Suprapubic skin (tissue), 4 donors: ENCODE measurements around the gene SPAG16. TPM values are rescaled to one million over a fixed set of nuclear protein-coding genes. Genes with fewer than 3 reads are reported as not detected.

Experiments used
- DNase-seq, 2 donors: peaks; one replicate each; pipeline ENCODE4 v3.0.0-alpha.2; 2019; ENCODE audit warnings: low spot score in 2 of 2
- H3K27ac ChIP-seq: fragments of 200-600 bp; sonication (generic); one replicate; pipeline ENCODE4 v1.5.1; 2019
- H3K27me3 ChIP-seq: fragments of 200-600 bp; sonication (generic); one replicate; pipeline ENCODE4 v1.5.1; 2019
- H3K36me3 ChIP-seq: fragments of 200-600 bp; sonication (generic); one replicate; pipeline ENCODE4 v1.5.1; 2019
- H3K4me1 ChIP-seq: fragments of 200-600 bp; sonication (generic); one replicate; pipeline ENCODE4 v1.5.1; 2019
- H3K4me3 ChIP-seq: fragments of 200-600 bp; sonication (generic); one replicate; pipeline ENCODE4 v1.5.1; 2019; ENCODE audit warnings: mild to moderate bottlenecking
- H3K9me3 ChIP-seq: fragments of 200-600 bp; sonication (generic); one replicate; pipeline ENCODE4 v1.5.1; 2019
- CTCF ChIP-seq, 2 donors: fragments of 200-600 bp in 1 of 2; fragments of 450-650 bp in 1 of 2; sonication (generic) in 1 of 2; IDR thresholded peaks; one replicate each; pipeline ENCODE4 v1.5.1; 2016 to 2019; ENCODE audit warnings: antibody characterized with exemption in 2 of 2, mild to moderate bottlenecking in 1 of 2, moderate library complexity in 1 of 2
- EP300 ChIP-seq: sonication (generic); formaldehyde crosslinking; IDR thresholded peaks from one replicate; pipeline ENCODE4 v1.6.1; 2017; ENCODE audit warnings: antibody characterized with exemption
- POLR2A ChIP-seq, 2 donors: fragments of 450-650 bp; IDR thresholded peaks; one replicate each; pipeline ENCODE4 v1.6.1; 2017; ENCODE audit warnings: antibody characterized with exemption in 2 of 2, mild to moderate bottlenecking in 2 of 2, moderate library complexity in 2 of 2
- POLR2AphosphoS5 ChIP-seq, 3 donors: sonication (generic); formaldehyde crosslinking; IDR thresholded peaks; one replicate each; pipeline ENCODE4 v1.6.1; 2017; ENCODE audit warnings: antibody characterized with exemption in 3 of 3
- WGBS: methylation state at CpG from one replicate; pipeline ENCODE4 v1.1.5; 2018; 5-methylcytosine and 5-hydroxymethylcytosine counted together
- total RNA-seq, 4 donors: library from RNA; depleted of rRNA; stranded (reverse); fragments of >200 nt; gene quantifications; one replicate each; pipeline ENCODE4 v1.1.0, GENCODE V29; 2016

Gene SPAG16
- total RNA-seq, 4 donors from 2014 or later = 17.5 to 31.4 (median 22.0) TPM

DNA sequence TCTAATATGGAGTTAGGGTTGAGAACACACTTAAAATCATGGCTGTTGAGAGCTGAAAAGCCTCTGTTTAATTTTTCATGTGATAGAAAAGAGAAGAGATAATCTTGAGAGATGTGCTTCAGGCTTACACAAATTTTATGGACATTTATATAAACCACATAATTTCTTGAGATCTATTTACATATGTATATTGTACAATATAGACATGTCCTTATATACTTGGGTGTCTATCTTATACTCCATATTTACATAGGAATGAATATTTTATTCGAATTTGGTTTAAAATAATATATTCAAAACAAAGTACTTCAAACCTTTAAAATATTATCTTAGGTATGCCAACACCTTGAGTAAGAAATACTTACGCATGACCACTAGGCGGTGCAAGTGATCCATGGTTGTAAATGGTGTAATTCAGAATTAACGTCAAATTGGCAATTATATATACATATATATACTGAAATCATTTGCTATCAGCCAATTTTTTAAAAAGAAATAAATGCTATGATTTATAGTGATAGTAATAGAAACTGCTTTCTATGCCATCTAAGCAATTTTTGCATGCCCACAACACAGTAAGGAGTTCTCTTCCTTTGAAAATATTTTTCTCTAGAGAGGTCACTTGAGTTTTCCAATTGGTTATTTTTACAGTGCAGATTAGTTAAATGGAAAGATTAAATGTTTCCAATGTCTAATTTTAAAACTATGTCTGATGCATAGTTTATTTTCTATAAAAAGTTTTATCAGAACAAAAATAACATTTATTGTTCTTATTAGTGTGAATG lies 37.6 kb upstream of the SPAG16 start:
- H3K9me3 ChIP-seq = no peaks in the 10 kb centered on the region
- 5% methylated on average over 4 of the region's 4 CpGs for WGBS
- no peaks in the 10 kb centered on the region for H3K27me3 ChIP-seq
- H3K4me1 ChIP-seq = peaks cover 2% of the 10 kb centered on the region
- no peaks in the 10 kb centered on the region for H3K36me3 ChIP-seq
- no peak overlapping the region for H3K27ac ChIP-seq
- TF ChIP-seq EP300 = no peak
- TF ChIP-seq POLR2AphosphoS5 (IDR thresholded peaks at IDR 0.05) = no peak
- TF ChIP-seq CTCF (IDR thresholded peaks at IDR 0.05) = peak; percentile 54 to 60
- TF ChIP-seq POLR2A (IDR thresholded peaks at IDR 0.05) = no peak
- no peak for DNase-seq
- H3K4me3 ChIP-seq = no peak overlapping the region

DNA sequence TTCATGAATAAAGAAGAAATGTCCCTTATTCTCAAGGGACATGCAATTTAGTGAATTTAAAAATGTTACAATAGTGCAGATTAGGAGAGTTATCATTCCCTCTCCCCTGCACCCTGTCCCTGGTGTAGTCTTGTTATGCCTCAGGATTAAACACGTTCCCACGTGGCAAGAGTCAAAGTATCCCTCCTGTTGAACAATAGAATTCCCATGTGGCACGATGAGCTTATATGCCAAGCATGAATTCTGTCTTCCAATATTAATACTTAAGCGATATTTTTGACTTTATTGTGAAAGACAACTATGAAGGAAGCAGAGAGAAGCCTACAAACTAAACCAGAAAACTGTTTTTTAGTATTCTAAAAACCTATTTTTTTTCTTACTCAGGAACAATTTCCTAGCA lies 36.7 kb upstream of the SPAG16 start:
- DNase-seq = no peak
- TF ChIP-seq POLR2A (IDR thresholded peaks at IDR 0.05) = no peak
- no peak for TF ChIP-seq EP300
- no peak for TF ChIP-seq POLR2AphosphoS5 (IDR thresholded peaks at IDR 0.05)
- no peak for TF ChIP-seq CTCF (IDR thresholded peaks at IDR 0.05)
- H3K27ac ChIP-seq = no peak overlapping the region
- 58% methylated on average over 4 of the region's 4 CpGs for WGBS
- H3K9me3 ChIP-seq = no peaks in the 10 kb centered on the region
- H3K4me3 ChIP-seq = no peak overlapping the region
- H3K4me1 ChIP-seq = peaks cover 3% of the 10 kb centered on the region
- no peaks in the 10 kb centered on the region for H3K27me3 ChIP-seq
- H3K36me3 ChIP-seq = no peaks in the 10 kb centered on the region

DNA sequence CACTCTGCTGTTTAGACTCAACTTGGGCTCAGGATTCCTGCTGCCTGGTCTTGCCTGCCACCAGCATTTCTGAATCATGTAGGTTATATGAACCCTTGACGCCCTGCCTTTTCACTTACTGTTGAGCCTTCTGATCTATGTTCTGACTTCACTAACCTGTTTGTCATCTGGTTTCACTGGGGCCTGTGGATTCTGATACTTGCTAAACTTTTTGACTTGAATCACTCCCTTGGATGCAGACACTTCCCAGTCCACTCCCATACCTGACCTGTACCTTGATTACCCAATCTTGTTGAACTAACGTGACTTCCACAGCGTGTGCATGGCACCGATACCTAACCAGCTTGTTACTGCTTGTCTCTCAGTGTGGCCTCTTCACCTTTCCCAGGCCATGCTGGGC lies 35.6 kb upstream of the SPAG16 start:
- Histone ChIP-seq H3K27ac (no peak overlapping the region), H3K4me1 (peaks cover 3% of the 10 kb centered on the region), H3K36me3 (no peaks in the 10 kb centered on the region), H3K27me3 (no peaks in the 10 kb centered on the region), H3K4me3 (no peak overlapping the region), H3K9me3 (no peaks in the 10 kb centered on the region)
- 64% methylated on average over 4 of the region's 4 CpGs for WGBS
- TF ChIP-seq POLR2AphosphoS5 (IDR thresholded peaks at IDR 0.05) = no peak
- no peak for TF ChIP-seq CTCF (IDR thresholded peaks at IDR 0.05)
- DNase-seq = no peak

- H3K36me3 ChIP-seq = no peaks in the 10 kb centered on the region
- H3K27me3 ChIP-seq = no peaks in the 10 kb centered on the region
- WGBS = 88% methylated on average over 6 of the region's 6 CpGs
- H3K4me1 ChIP-seq = peaks cover 3% of the 10 kb centered on the region
- no peak overlapping the region for H3K27ac ChIP-seq
- no peak overlapping the region for H3K4me3 ChIP-seq
- no peaks in the 10 kb centered on the region for H3K9me3 ChIP-seq
- TF ChIP-seq CTCF (IDR thresholded peaks at IDR 0.05) = no peak
- no peak for TF ChIP-seq POLR2A (IDR thresholded peaks at IDR 0.05)
- no peak for TF ChIP-seq POLR2AphosphoS5 (IDR thresholded peaks at IDR 0.05)
- no peak for TF ChIP-seq EP300
- DNase-seq = no peak
These were observed 34.8 kb upstream of the SPAG16 start for GRCh38 chr2:213249502-213249901.

DNA sequence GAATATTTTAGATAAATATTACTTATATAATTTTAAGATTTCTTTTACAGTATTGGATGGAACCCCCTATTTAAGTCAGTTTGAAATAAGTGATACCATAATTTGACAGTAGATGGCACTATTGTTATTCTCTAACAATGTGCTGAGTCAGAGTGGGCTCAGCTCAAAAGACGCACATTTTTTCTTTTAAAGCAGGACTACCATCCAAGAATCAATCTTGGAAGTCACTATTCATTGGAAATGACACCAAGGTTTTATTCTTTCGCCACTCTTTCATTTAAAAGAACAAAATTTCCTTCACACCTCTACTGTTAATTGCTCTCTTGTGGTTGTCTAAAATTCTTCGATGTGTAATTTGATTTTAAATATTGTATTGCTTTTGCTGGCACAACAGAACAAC lies 32.6 kb upstream of the SPAG16 start:
- Histone ChIP-seq H3K4me1 (peaks cover 3% of the 10 kb centered on the region), H3K4me3 (no peak overlapping the region), H3K27me3 (no peaks in the 10 kb centered on the region), H3K36me3 (no peaks in the 10 kb centered on the region), H3K27ac (no peak overlapping the region), H3K9me3 (no peaks in the 10 kb centered on the region)
- 24% methylated on average over 3 of the region's 3 CpGs for WGBS
- TF ChIP-seq CTCF (IDR thresholded peaks at IDR 0.05) = peak; percentile 26 to 56
- TF ChIP-seq POLR2A (IDR thresholded peaks at IDR 0.05) = no peak
- no peak for DNase-seq
